ENCODE results near the gene ABCF2.
A peak's percentile ranks its signal among the peaks of the same experiment; 100 is the strongest.

The ABCF2 gene

DNA sequence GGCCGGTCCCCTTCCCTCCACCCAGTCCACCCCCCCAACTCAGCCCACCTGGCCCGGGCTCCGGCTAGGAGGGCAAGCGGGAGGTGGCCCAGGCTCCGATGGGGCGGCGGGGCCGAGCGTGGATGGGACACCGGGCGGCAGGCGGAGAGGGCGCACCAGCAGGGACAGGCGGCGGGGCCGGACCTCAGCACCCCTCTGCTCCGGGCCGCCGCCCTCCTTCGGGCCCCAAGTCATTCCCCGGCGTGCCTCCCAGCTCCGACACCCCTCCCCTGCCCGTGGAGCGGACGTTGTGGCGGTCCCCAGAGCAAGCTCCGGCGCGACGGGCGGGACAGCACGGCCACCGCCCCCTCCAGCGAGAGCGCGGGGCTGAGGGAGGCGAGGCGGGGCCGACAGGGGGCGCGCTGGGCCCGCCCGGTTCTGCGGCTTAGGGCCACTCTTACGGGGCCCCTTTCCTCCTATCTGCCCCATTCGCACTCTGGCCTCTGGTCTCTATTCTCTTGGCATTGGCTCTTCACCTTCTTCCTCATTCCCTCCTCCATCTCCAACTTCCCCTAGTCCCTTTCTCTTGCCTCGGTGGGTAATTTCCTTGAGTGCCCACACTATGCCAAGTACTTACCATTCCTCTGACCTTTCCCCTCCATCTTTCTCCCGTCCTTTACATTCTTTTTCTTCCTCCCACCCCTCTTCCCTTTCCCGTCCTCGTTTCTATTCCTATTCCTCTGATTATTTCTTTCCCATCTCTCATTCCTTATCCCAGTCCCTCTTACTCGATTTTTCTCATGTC lies 58.8 kb downstream of the ABCF2 start:
- peak; percentile 48 to 55 for DNase-seq

DNA sequence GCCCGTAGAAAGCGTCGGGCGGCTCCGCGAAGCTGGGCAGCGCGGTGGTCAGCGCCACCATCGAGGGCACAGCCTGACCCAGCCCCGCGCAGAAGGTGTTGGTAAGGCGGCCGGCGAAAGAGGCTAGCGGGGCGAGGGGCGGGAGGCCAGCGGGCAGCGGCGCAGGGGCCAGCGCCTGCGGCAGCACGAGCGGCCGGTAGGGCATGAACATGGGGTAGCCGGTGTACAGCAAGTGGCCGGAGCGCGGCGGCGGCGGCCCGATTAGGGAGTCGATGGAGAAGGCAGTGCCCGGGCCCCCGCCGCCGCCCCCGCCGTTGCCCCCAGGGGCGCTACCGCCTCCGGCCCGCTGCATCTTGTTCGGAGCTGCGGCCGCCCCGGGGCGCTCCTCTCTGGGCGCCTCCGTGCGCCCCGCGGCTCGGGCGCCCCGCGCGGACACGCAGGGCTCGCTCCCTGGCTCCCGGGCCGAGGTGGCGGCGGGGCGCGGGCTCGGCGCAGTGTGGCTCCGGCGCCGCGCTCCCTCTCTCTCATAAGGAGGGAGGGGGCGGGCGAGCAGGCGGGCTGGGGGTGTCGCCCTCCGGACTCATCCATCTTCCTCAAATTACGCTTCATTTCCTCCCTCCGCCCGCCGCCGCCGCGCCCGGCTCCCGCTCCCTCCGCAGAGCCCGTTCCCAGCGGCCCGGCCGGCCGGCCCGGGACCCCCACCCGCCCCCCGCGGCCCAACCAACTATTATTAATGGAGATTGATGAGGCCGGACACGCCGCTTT lies 59.6 kb downstream of the ABCF2 start, which contains the start of gene GBX1:
GBX1 (minus strand) TSS at position 498 of the 765 bp plus-strand sequence; CDS start at position 352, 146 bp downstream.
- DNase-seq: no peak

DNA sequence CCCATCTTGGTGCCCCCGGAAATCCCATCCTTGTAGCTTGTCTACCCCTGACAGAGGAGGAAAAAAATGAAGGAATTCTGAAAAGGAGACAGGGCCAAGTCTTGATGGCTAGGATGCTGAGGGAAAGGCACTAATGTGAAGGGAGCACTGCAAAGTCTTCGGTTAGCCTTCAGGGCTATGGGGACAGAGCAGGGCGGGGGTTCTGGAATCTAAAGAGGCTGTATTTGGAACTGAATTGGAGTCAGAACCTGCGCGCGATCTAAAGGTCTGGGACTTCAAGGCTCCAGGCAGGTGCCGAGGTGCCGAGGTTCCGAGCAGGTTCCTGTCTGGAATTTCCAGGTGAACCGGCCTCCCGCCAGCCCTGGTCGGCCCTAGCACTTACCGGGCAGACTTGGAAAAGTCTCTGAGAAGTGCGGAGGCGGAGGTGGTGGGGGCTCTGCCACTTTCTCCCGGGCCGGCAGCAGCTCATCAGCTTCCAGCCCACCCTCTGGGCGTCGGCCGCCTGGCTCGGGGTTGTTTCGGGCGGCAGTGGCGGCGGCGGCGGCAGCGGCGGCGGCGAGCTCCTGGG lies 60.3 kb downstream of the ABCF2 start:
- DNase-seq: no peak
